ENCODE measurements around the gene TNXB.
"Not testable (repeated sequence)": the region's sequence is repeated elsewhere in the genome, so short reads cannot be mapped to it uniquely, and the experiment has no call there.

The TNXB gene

GRCh38 chr6:32109114-32109764, at the start of gene TNXB:
Gene TNXB (minus strand): TSS chr6:32109338. CDS start chr6:32098198, 11,140 bp downstream.
- no peak for DNase-seq

- DNase-seq = no peak
These were observed 48.9 kb upstream of the TNXB start for GRCh38 chr6:32158052-32158451.

GRCh38 chr6:32156891-32157290, 47.8 kb upstream of the TNXB start:
- no peak for DNase-seq

- peak; percentile 70 for DNase-seq
These were observed 45.5 kb upstream of the TNXB start for GRCh38 chr6:32154514-32155161.

- DNase-seq = peak; percentile 86
These were observed 44.7 kb upstream of the TNXB start, which contains the start of gene PPT2 for GRCh38 chr6:32153564-32154513. Gene PPT2 (plus strand): TSS chr6:32154141. CDS start chr6:32154595, 454 bp downstream.

- DNase-seq = no peak
These were observed 43.8 kb upstream of the TNXB start for GRCh38 chr6:32152769-32153563.

GRCh38 chr6:32151863-32152768, 43.0 kb upstream of the TNXB start, which contains the start of gene PRRT1:
Gene PRRT1 (minus strand): TSS chr6:32151939. CDS start chr6:32151827, 112 bp downstream.
- no peak for DNase-seq

- no peak for DNase-seq
These were observed 42.2 kb upstream of the TNXB start for GRCh38 chr6:32151181-32151862.

GRCh38 chr6:32149932-32150870, 41.1 kb upstream of the TNXB start:
- DNase-seq = no peak

- no peak for DNase-seq
These were observed 40.1 kb upstream of the TNXB start for GRCh38 chr6:32149092-32149755.

- DNase-seq = peak; percentile 88
These were observed 39.4 kb upstream of the TNXB start for GRCh38 chr6:32148289-32149091.

GRCh38 chr6:32147401-32148132, 38.4 kb upstream of the TNXB start:
- no peak for DNase-seq

GRCh38 chr6:32146687-32147086, 37.5 kb upstream of the TNXB start:
- no peak for DNase-seq

GRCh38 chr6:32146287-32146686, 37.1 kb upstream of the TNXB start:
- no peak for DNase-seq

- DNase-seq = not testable (repeated sequence)
These were observed 35.1 kb upstream of the TNXB start for GRCh38 chr6:32144238-32144637.

- no peak for DNase-seq
These were observed 31.4 kb upstream of the TNXB start for GRCh38 chr6:32140420-32141046.

GRCh38 chr6:32139590-32139989, 30.5 kb upstream of the TNXB start:
- DNase-seq = no peak

Measured in activated CD4-positive, alpha-beta T cell treated with anti-CD3 and anti-CD28 coated beads for 48 hours (primary cell).